Measurements from ENCODE around the gene E2F2.

The E2F2 gene

GRCh38 chr1:23558140-23558871 lies 27.3 kb upstream of the E2F2 start:
- Histone ChIP-seq H4K20me1 (ENCODE audit: insufficient read depth, low read length) (no peaks in the 10 kb centered on the region), H3K9ac (ENCODE audit: low read length) (peak overlapping the region; percentile 92), H3K36me3 (ENCODE audit: insufficient read depth, low read length) (peaks cover 25% of the 10 kb centered on the region), H3K27me3 (ENCODE audit: insufficient read depth, low read length) (no peaks in the 10 kb centered on the region), H3K9me3 (ENCODE audit: low read length) (no peaks in the 10 kb centered on the region), H3K4me3 (ENCODE audit: low read depth, low read length, poor library complexity, severe bottlenecking) (peak overlapping the region; percentile 95), H3K4me2 (ENCODE audit: low read length) (peak overlapping the region; percentile 87), H3K9me2 (ENCODE audit: low read depth, low read length) (no peaks in the 10 kb centered on the region), H3F3A (ENCODE audit: insufficient read depth, low read length) (peaks cover 28% of the 10 kb centered on the region), H3K79me2 (ENCODE audit: insufficient read depth, low read length) (peaks cover 14% of the 10 kb centered on the region), H2AFZ (ENCODE audit: low read length) (no peak overlapping the region), H3K27ac (ENCODE audit: low read depth, low read length, poor library complexity, severe bottlenecking) (peak overlapping the region; percentile 91), H3K4me1 (ENCODE audit: insufficient read depth, low read length, severe bottlenecking) (peaks cover 79% of the 10 kb centered on the region)
- TF ChIP-seq EZH2 (IDR thresholded peaks at IDR 0.05; ENCODE audit: borderline replicate concordance, low read length) (no peak), CTCF (IDR thresholded peaks at IDR 0.05; ENCODE audit: low read length) (no peak)

GRCh38 chr1:23557471-23558124 lies 26.6 kb upstream of the E2F2 start:
- peak overlapping the region; percentile 91 for H3K27ac ChIP-seq (ENCODE audit: low read depth, low read length, poor library complexity, severe bottlenecking)
- TF ChIP-seq EZH2 (IDR thresholded peaks at IDR 0.05; ENCODE audit: borderline replicate concordance, low read length) (no peak), CTCF (IDR thresholded peaks at IDR 0.05; ENCODE audit: low read length) (no peak)
- H3K4me3 ChIP-seq (ENCODE audit: low read depth, low read length, poor library complexity, severe bottlenecking): peak overlapping the region; percentile 95
- H3K4me1 ChIP-seq (ENCODE audit: insufficient read depth, low read length, severe bottlenecking): peaks cover 75% of the 10 kb centered on the region
- peaks cover 14% of the 10 kb centered on the region for H3K79me2 ChIP-seq (ENCODE audit: insufficient read depth, low read length)
- H3K9me2 ChIP-seq (ENCODE audit: low read depth, low read length): no peaks in the 10 kb centered on the region
- H3K9ac ChIP-seq (ENCODE audit: low read length): peak overlapping the region; percentile 92
- peaks cover 25% of the 10 kb centered on the region for H3K36me3 ChIP-seq (ENCODE audit: insufficient read depth, low read length)
- peak overlapping the region; percentile 87 for H3K4me2 ChIP-seq (ENCODE audit: low read length)
- H3K9me3 ChIP-seq (ENCODE audit: low read length): no peaks in the 10 kb centered on the region
- no peaks in the 10 kb centered on the region for H3K27me3 ChIP-seq (ENCODE audit: insufficient read depth, low read length)
- H2AFZ ChIP-seq (ENCODE audit: low read length): no peak overlapping the region
- H3F3A ChIP-seq (ENCODE audit: insufficient read depth, low read length): peaks cover 25% of the 10 kb centered on the region
- H4K20me1 ChIP-seq (ENCODE audit: insufficient read depth, low read length): no peaks in the 10 kb centered on the region

GRCh38 chr1:23556635-23557470 lies 25.8 kb upstream of the E2F2 start:
- Histone ChIP-seq H3K27ac (ENCODE audit: low read depth, low read length, poor library complexity, severe bottlenecking) (peak overlapping the region; percentile 91), H3K79me2 (ENCODE audit: insufficient read depth, low read length) (peaks cover 14% of the 10 kb centered on the region), H3K9me2 (ENCODE audit: low read depth, low read length) (no peaks in the 10 kb centered on the region), H3F3A (ENCODE audit: insufficient read depth, low read length) (peaks cover 25% of the 10 kb centered on the region), H3K36me3 (ENCODE audit: insufficient read depth, low read length) (peaks cover 25% of the 10 kb centered on the region), H3K4me1 (ENCODE audit: insufficient read depth, low read length, severe bottlenecking) (peaks cover 75% of the 10 kb centered on the region), H3K9ac (ENCODE audit: low read length) (peak overlapping the region; percentile 92), H4K20me1 (ENCODE audit: insufficient read depth, low read length) (no peaks in the 10 kb centered on the region), H3K4me3 (ENCODE audit: low read depth, low read length, poor library complexity, severe bottlenecking) (peak overlapping the region; percentile 95), H3K27me3 (ENCODE audit: insufficient read depth, low read length) (no peaks in the 10 kb centered on the region), H3K9me3 (ENCODE audit: low read length) (no peaks in the 10 kb centered on the region), H2AFZ (ENCODE audit: low read length) (no peak overlapping the region), H3K4me2 (ENCODE audit: low read length) (peak overlapping the region; percentile 87)
- TF ChIP-seq EZH2 (IDR thresholded peaks at IDR 0.05; ENCODE audit: borderline replicate concordance, low read length): no peak
- no peak for TF ChIP-seq CTCF (IDR thresholded peaks at IDR 0.05; ENCODE audit: low read length)
